Bronchial epithelial cell (primary cell): ENCODE measurements around the gene TNF. TPM values are rescaled to one million over a fixed set of nuclear protein-coding genes. Genes with fewer than 3 reads are reported as not detected.
A peak's percentile ranks its signal among the peaks of the same experiment; 100 is the strongest.

Source experiments
- DNase-seq: peaks from one replicate; pipeline ENCODE4 v3.0.0-alpha.2; 2010; ENCODE audit warnings: low read depth
- FAIRE-seq: peaks from 2 replicates; lab custom pipeline; 2011; peaks lifted over from hg19 to GRCh38; lab: Jason Lieb, UNC
- H3K27me3 ChIP-seq: 2 replicates; pipeline ENCODE4 v1.5.1; 2011; ENCODE audit warnings: low read length; ENCODE audit not compliant: control insufficient read depth, insufficient read depth
- H3K36me3 ChIP-seq: 2 replicates; pipeline ENCODE4 v1.5.1; 2011; ENCODE audit warnings: low read length; ENCODE audit not compliant: control insufficient read depth, insufficient read depth
- H3K4me3 ChIP-seq: 2 replicates; pipeline ENCODE4 v1.5.1; 2011; ENCODE audit warnings: mild to moderate bottlenecking, low read depth, low read length, control low read depth
- CTCF ChIP-seq: IDR thresholded peaks from 2 replicates; pipeline ENCODE4 v1.5.1; 2011; ENCODE audit warnings: mild to moderate bottlenecking, moderate library complexity, low read length, control low read depth, inconsistent platforms; ENCODE audit not compliant: insufficient read depth, severe bottlenecking
- total RNA-seq: library from RNA; depleted of rRNA; stranded (reverse); fragments of >200 nt; gene quantifications from 2 replicates; pipeline ENCODE4 v1.2.1, GENCODE V29; 2014

Gene TNF
- total RNA-seq: not detected in 2 replicates

- no peak for FAIRE-seq
Measured at GRCh38 chr6:31575335-31575901, at the start of gene TNF. Gene TNF, plus strand, starts transcription at chr6:31575565. Its CDS starts 177 bp downstream, at chr6:31575742.

GRCh38 chr6:31525932-31526591 lies 49.3 kb upstream of the TNF start:
- Histone ChIP-seq H3K27me3 (no peaks in the 10 kb centered on the region), H3K36me3 (peaks cover 5% of the 10 kb centered on the region), H3K4me3 (no peak overlapping the region)
- peak; percentile 43 for DNase-seq
- no peak for TF ChIP-seq CTCF
- FAIRE-seq: no peak

More at GRCh38 chr6:31575335-31575901, at the start of gene TNF:
- H3K36me3 ChIP-seq: no peaks in the 10 kb centered on the region
- no peaks in the 10 kb centered on the region for H3K27me3 ChIP-seq
- TF ChIP-seq CTCF: no peak
- DNase-seq: peak; percentile 17
- H3K4me3 ChIP-seq: no peak within 1 kb of the TSS

- DNase-seq (no peak), FAIRE-seq (no peak)
- H3K27me3 ChIP-seq: no peaks in the 10 kb centered on the region
- H3K4me3 ChIP-seq: no peak overlapping the region
- TF ChIP-seq CTCF: no peak
- peaks cover 18% of the 10 kb centered on the region for H3K36me3 ChIP-seq
Measured at GRCh38 chr6:31528307-31528777, 47.0 kb upstream of the TNF start.

- Histone ChIP-seq H3K36me3 (peaks cover 21% of the 10 kb centered on the region), H3K27me3 (no peaks in the 10 kb centered on the region), H3K4me3 (no peak within 1 kb of the TSS)
- FAIRE-seq (no peak), DNase-seq (no peak)
- TF ChIP-seq CTCF: no peak
Measured at GRCh38 chr6:31528821-31529328, 46.5 kb upstream of the TNF start, which contains the start of gene MCCD1. Gene MCCD1, plus strand, starts transcription at chr6:31528962. Its CDS starts 53 bp downstream, at chr6:31529015.

GRCh38 chr6:31529329-31530150 lies 45.8 kb upstream of the TNF start:
- TF ChIP-seq CTCF: no peak
- Histone ChIP-seq H3K4me3 (no peak overlapping the region), H3K36me3 (peaks cover 26% of the 10 kb centered on the region), H3K27me3 (no peaks in the 10 kb centered on the region)
- FAIRE-seq (no peak), DNase-seq (no peak)
